Stimulated activated CD8-positive, alpha-beta memory T cell treated with anti-CD3 and anti-CD28 coated beads, Interleukin-4, amount 100 ng/mL, for 48 hours (primary cell): ENCODE results near the gene NR1H2.

Experiments
- DNase-seq: peaks from one replicate; pipeline ENCODE4 v3.0.0-alpha.2; 2020

The NR1H2 gene

DNA sequence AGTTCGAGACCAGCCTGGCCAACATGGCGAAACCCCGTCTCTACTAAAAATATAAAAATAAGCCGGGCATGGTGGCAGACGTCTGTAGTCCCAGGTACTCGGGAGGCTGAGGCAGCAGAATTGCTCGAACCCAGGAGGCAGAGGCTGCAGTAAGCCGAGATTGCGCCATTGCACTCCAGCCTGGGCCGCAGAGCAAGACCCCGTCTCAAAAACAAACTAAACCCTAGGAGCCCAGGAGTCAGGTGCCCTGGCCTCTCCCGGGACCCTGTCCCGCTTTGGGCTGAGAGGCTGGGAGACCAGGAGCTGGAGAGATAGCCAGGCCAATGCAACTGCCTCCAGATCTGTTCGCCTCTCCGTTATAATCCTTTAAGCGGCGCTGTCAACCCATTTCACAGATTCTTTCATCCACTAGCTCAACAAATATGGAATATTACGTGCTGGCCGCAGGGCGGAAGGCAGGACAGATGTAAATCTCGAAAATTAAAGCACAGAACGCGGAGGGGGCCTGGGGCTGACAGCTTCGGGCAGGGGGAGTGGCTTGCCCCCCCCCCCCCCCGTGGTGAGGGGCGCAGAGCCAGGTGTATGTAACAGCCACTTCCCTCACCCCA, 51.2 kb downstream of the NR1H2 start:
- DNase-seq = no peak

DNA sequence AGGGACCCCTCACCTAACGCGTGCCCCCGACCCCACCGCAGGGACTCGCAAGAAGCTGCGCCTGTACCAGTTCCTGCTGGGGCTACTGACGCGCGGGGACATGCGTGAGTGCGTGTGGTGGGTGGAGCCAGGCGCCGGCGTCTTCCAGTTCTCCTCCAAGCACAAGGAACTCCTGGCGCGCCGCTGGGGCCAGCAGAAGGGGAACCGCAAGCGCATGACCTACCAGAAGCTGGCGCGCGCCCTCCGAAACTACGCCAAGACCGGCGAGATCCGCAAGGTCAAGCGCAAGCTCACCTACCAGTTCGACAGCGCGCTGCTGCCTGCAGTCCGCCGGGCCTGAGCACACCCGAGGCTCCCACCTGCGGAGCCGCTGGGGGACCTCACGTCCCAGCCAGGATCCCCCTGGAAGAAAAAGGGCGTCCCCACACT, 51.8 kb downstream of the NR1H2 start:
- no peak for DNase-seq

DNA sequence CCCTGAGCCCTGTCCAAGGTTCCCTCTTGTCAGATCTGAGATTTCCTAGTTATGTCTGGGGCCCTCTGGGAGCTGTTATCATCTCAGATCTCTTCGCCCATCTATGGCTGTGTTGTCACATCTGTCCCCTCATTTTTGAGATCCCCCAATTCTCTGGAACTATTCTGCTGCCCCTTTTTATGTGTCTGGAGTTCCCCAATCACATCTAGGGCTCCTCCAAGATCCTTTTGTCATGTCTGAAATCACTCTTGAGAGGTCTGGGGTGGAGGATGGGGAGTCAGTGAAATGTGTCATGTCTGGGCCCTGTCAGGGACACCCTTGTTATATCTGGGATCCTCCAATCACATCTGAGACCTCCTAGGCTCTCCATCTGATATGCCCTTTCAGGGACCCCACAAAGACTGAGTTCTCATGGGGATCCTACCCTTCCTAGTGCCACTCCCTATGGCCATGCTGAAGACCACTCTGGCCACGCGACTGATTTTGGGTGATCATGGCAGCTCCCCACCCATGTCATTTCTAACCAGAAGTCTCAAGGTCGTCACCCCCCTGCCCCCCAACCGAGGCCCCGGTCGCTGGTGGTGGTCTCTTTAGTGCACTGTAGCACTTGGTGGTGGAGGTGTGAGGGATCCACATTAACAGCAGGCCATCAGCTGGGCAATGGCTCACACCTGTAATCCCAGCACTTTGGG, 52.7 kb downstream of the NR1H2 start:
- no peak for DNase-seq

DNA sequence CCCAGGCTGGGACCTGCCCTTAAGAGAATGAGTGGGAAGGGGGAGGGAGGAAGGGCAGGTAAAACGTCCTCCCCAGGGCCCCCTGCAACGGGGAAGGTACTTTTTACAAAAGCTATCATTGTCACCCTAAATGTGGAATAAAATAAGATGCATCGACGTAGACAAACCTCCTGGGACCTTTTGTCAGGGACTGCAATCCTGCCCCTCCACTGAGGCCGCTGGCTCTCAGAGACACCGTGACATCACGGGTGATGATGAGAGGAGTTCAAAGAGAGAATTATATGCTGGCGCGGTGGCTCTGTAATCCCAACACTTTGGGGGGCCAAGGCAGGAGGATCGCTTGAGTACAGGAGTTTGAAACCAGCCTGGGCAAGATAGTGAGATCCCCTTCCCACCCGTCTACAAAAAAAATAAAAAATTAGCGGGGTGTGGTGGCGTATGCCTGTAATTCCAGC, 54.7 kb downstream of the NR1H2 start:
- no peak for DNase-seq

DNA sequence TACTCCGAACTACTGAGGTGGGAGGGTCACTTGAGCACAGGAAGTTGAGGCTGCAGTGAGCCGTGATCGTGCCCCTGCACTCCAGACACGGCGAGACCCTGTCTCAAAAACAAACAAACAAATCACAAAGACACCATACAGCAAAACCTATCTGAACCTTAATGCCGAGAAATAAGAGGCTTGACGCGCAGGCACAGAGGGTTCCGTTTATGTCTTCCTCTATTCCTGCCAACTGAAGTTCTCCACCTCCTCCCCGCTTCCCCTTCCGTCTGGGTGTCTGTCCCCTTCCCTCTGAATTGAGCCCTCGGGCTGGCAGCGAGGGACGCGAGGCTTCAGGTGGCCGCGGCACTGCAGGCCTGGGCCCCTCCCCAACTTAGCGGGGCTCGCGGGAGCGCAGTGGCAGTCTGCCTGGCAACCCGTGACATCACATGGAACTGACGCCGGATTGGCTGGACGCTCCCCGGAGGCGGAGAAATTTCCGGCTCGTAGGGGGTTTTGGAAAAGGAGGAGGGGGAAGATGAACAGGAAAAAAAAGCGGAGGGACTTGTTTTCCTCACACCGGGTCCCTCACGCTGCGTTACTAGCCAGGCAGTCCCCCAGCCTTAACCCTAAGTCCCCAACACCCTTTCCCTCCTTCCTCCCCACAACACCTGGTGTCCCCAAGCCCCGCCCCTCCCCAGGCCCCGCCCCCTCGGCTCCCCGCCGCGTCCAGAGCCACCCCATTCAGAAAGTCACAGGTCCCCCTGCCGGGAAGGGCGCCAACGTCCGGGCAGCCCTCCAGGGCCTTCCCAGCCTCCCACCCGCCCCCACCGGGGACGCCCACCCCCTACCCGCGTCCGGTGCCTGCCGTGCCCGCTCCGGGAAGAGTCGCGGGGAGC, 55.3 kb downstream of the NR1H2 start:
- DNase-seq = peak; percentile 95

DNA sequence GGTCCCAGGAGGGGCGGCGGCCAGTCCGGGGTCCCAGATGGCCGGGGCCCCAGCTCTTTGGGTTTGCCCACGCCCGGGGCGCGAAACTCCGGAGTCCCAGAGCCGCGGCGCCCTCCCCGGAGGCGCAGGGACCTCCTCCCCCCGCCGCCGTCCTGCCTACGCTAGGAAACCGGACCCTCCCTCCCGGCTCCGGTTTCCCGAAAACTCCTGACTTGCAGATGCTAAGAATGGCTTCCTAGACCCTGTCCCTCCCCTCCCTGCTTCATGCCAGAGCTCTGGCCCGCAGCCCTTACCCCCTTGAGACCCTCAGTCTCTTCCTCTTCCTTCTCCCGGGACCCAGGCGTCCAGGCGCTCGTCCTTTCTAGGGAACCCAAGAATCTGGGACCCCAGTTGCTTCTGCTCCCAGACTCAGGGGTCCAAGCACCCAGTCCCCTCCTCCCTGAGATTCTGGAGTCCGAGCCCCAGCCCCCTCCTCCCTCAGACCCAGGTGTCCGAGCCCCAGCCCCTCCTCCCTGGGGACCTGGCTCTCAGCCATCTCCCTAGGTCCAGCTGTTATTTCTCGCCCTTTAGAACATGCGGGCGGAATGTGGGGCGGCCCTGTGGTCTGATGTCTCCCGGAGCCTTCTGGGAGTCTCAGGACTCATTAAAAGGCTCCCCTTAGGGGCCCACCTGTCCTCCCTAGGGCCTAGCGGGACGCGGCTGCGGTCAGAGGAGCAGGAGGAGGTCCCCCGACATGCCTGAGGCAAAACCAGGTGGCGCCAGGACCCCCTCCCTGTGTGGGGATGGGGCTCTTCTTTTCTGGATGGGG, 56.2 kb downstream of the NR1H2 start, which contains the start of gene MYBPC2:
TSS of gene MYBPC2 (plus strand) at position 672 of the 808 bp plus-strand sequence. CDS start at position 734, 62 bp downstream.
- no peak for DNase-seq
